Muscle layer of duodenum (tissue), 2 donors: ENCODE data around the gene SSC4D.
"Not testable (repeated sequence)": the region's sequence is repeated elsewhere in the genome, so short reads cannot be mapped to it uniquely, and the experiment has no call there.

Source experiments
- H3K27ac ChIP-seq: one replicate; pipeline ENCODE4 v1.7.0; 2013; ENCODE audit warnings: mild to moderate bottlenecking, low read length
- H3K27me3 ChIP-seq: one replicate; pipeline ENCODE4 v1.7.0; 2013; ENCODE audit warnings: low read depth, mild to moderate bottlenecking, control low read depth, low read length
- H3K36me3 ChIP-seq, 2 donors: one replicate each; pipeline ENCODE4 v1.7.0; 2013; ENCODE audit warnings: low read length in 2 of 2, control low read depth in 1 of 2, mild to moderate bottlenecking in 1 of 2; ENCODE audit not compliant: insufficient read depth in 2 of 2, control insufficient read depth in 1 of 2
- H3K4me1 ChIP-seq, 2 donors: one replicate each; pipeline ENCODE4 v1.7.0; 2013; ENCODE audit warnings: low read length in 2 of 2, mild to moderate bottlenecking in 2 of 2, control low read depth in 1 of 2, moderate library complexity in 1 of 2; ENCODE audit not compliant: insufficient read depth in 2 of 2, control insufficient read depth in 1 of 2
- H3K4me3 ChIP-seq, 2 donors: one replicate each; pipeline ENCODE4 v1.7.0; 2013; ENCODE audit warnings: low read length in 2 of 2, low read depth in 1 of 2, mild to moderate bottlenecking in 1 of 2
- H3K9me3 ChIP-seq, 2 donors: one replicate each; pipeline ENCODE4 v1.7.0; 2013; ENCODE audit warnings: low read length in 2 of 2, control low read depth in 1 of 2, mild to moderate bottlenecking in 1 of 2; ENCODE audit not compliant: control insufficient read depth in 1 of 2
- donor health status: healthy.

SSC4D gene

GRCh38 chr7:76428868-76429805 is 19.6 kb upstream of the SSC4D start:
- Histone ChIP-seq H3K27ac (no peak overlapping the region), H3K4me3 (no peak overlapping the region), H3K4me1 (no peaks in the 10 kb centered on the region), H3K9me3 (no peaks in the 10 kb centered on the region), H3K27me3 (no peaks in the 10 kb centered on the region), H3K36me3 (no peaks in the 10 kb centered on the region)

- Histone ChIP-seq H3K36me3 (no peaks in the 10 kb centered on the region), H3K27me3 (no peaks in the 10 kb centered on the region), H3K4me1 (no peaks in the 10 kb centered on the region), H3K4me3 (no peak overlapping the region), H3K9me3 (no peaks in the 10 kb centered on the region), H3K27ac (no peak overlapping the region)
Observed at GRCh38 chr7:76428149-76428823, 18.8 kb upstream of the SSC4D start.

- Histone ChIP-seq H3K4me3 (no peak overlapping the region), H3K4me1 (no peaks in the 10 kb centered on the region), H3K27me3 (no peaks in the 10 kb centered on the region), H3K27ac (no peak overlapping the region), H3K9me3 (no peaks in the 10 kb centered on the region), H3K36me3 (no peaks in the 10 kb centered on the region)
Observed at GRCh38 chr7:76427635-76428034, 18.1 kb upstream of the SSC4D start.

GRCh38 chr7:76426246-76426645 is 16.7 kb upstream of the SSC4D start:
- no peaks in the 10 kb centered on the region for H3K4me1 ChIP-seq
- H3K36me3 ChIP-seq = no peaks in the 10 kb centered on the region
- H3K27me3 ChIP-seq = no peaks in the 10 kb centered on the region
- no peaks in the 10 kb centered on the region for H3K9me3 ChIP-seq
- H3K4me3 ChIP-seq = no peak overlapping the region
- H3K27ac ChIP-seq = no peak overlapping the region

GRCh38 chr7:76425558-76425957 is 16.1 kb upstream of the SSC4D start:
- H3K36me3 ChIP-seq, H3K27me3 ChIP-seq, H3K4me3 ChIP-seq, H3K4me1 ChIP-seq, H3K9me3 ChIP-seq, H3K27ac ChIP-seq: not testable (repeated sequence)

- Histone ChIP-seq H3K4me3 (no peak overlapping the region), H3K27me3 (no peaks in the 10 kb centered on the region), H3K4me1 (no peaks in the 10 kb centered on the region), H3K36me3 (no peaks in the 10 kb centered on the region), H3K27ac (no peak overlapping the region), H3K9me3 (no peaks in the 10 kb centered on the region)
Observed at GRCh38 chr7:76425156-76425555, 15.7 kb upstream of the SSC4D start.

GRCh38 chr7:76424413-76425111 is 15.1 kb upstream of the SSC4D start, which contains the start of gene ZP3:
TSS of gene ZP3 (plus strand) at chr7:76424950. CDS start at chr7:76424965, 15 bp downstream.
- H3K27me3 ChIP-seq = no peaks in the 10 kb centered on the region
- H3K36me3 ChIP-seq = no peaks in the 10 kb centered on the region
- H3K4me1 ChIP-seq = no peaks in the 10 kb centered on the region
- H3K27ac ChIP-seq = no peak within 1 kb of the TSS
- no peak within 1 kb of the TSS for H3K4me3 ChIP-seq
- H3K9me3 ChIP-seq = no peaks in the 10 kb centered on the region

GRCh38 chr7:76423666-76424412 is 14.3 kb upstream of the SSC4D start:
- Histone ChIP-seq H3K4me1 (no peaks in the 10 kb centered on the region), H3K27me3 (no peaks in the 10 kb centered on the region), H3K4me3 (no peak overlapping the region), H3K36me3 (no peaks in the 10 kb centered on the region), H3K27ac (no peak overlapping the region), H3K9me3 (no peaks in the 10 kb centered on the region)

GRCh38 chr7:76421097-76421496 is 11.6 kb upstream of the SSC4D start:
- H3K4me3 ChIP-seq, H3K9me3 ChIP-seq, H3K36me3 ChIP-seq, H3K4me1 ChIP-seq, H3K27ac ChIP-seq, H3K27me3 ChIP-seq: not testable (repeated sequence)

- H3K36me3 ChIP-seq = not testable (repeated sequence)
Observed at GRCh38 chr7:76417654-76418310, 8.3 kb upstream of the SSC4D start.

More at GRCh38 chr7:76417654-76418310, 8.3 kb upstream of the SSC4D start:
- not testable (repeated sequence) for H3K9me3 ChIP-seq, H3K27ac ChIP-seq, H3K27me3 ChIP-seq, H3K4me3 ChIP-seq, H3K4me1 ChIP-seq
